H1 (cell line): Measurements from ENCODE around the gene NR0B1. TPM values are rescaled to one million over a fixed set of nuclear protein-coding genes. Genes with fewer than 3 reads are reported as not detected.

Experiments
- CTCF ChIA-PET: fragments of 300-600 bp; sonication (Branson Sonifier 250); formaldehyde crosslinking; loops from one replicate; lab custom pipeline; 2021; ENCODE audit not compliant: partially characterized antibody; lab: Charles Lee
- POLR2A ChIA-PET: fragments of 300-600 bp; sonication (Branson Sonifier 250); formaldehyde crosslinking; loops from one replicate; lab custom pipeline; 2021; ENCODE audit warnings: inconsistent platforms; ENCODE audit not compliant: partially characterized antibody; lab: Charles Lee
- DNase-seq, 2 experiments: peaks; one replicate each; pipeline versions ENCODE4 v3.0.0 to v3.0.0-alpha.2; 2010 to 2022; ENCODE audit warnings: low spot score in 2 of 2, low read depth in 1 of 2, mixed read lengths in 1 of 2
- FAIRE-seq: peaks from 2 replicates; lab custom pipeline; 2011; peaks lifted over from hg19 to GRCh38; lab: Jason Lieb, UNC
- H2AFZ ChIP-seq: 2 replicates; pipeline ENCODE4 v1.8.1; 2012; ENCODE audit warnings: low read length, inconsistent platforms
- H2AK5ac ChIP-seq: 2 replicates; pipeline ENCODE4 v1.6.1; 2013; ENCODE audit warnings: low read depth, low read length
- H2BK120ac ChIP-seq: replicated peaks from 2 replicates; pipeline ENCODE3; 2013; ENCODE audit warnings: low read depth, low read length, inconsistent platforms
- H2BK12ac ChIP-seq: 2 replicates; pipeline ENCODE4 v1.6.1; 2013; ENCODE audit warnings: low read depth, low read length
- H2BK15ac ChIP-seq: 2 replicates; pipeline ENCODE4 v1.6.1; 2013; ENCODE audit warnings: low read length
- H2BK20ac ChIP-seq: 2 replicates; pipeline ENCODE4 v1.6.1; 2013; ENCODE audit warnings: low read length
- H2BK5ac ChIP-seq: 2 replicates; pipeline ENCODE4 v1.6.1; 2013; ENCODE audit warnings: low read depth, low read length
- H3K14ac ChIP-seq: 2 replicates; pipeline ENCODE4 v1.6.1; 2013; ENCODE audit warnings: inconsistent platforms; ENCODE audit not compliant: insufficient read length
- H3K18ac ChIP-seq: 2 replicates; pipeline ENCODE4 v1.6.1; 2013; ENCODE audit warnings: low read length; ENCODE audit errors: extremely low read depth
- H3K23ac ChIP-seq: 2 replicates; pipeline ENCODE4 v1.6.1; 2013; ENCODE audit warnings: inconsistent platforms; ENCODE audit not compliant: insufficient read length
- H3K23me2 ChIP-seq: 2 replicates; pipeline ENCODE4 v1.6.1; 2013; ENCODE audit warnings: low read depth, low read length
- H3K27ac ChIP-seq: 2 replicates; pipeline ENCODE4 v1.6.1; 2011; ENCODE audit warnings: low read depth, low read length, inconsistent platforms
- H3K27me3 ChIP-seq, 4 experiments: replicated peaks in 1 of 4; 1 replicate in 1 of 4; 2 replicates in 3 of 4; pipeline versions ENCODE4 v1.6.1 to v1.8.1; 2011 to 2013; ENCODE audit warnings: low read length in 3 of 4, mild to moderate bottlenecking in 3 of 4, inconsistent platforms in 2 of 4, mixed read lengths in 2 of 4, moderate library complexity in 1 of 4; ENCODE audit not compliant: control insufficient read depth in 3 of 4, insufficient read depth in 3 of 4; ENCODE audit errors: extremely low read depth in 1 of 4
- H3K36me3 ChIP-seq, 4 experiments: 2 replicates each; pipeline versions ENCODE4 v1.6.1 to v1.8.1; 2011 to 2013; ENCODE audit warnings: mild to moderate bottlenecking in 4 of 4, low read length in 3 of 4, moderate library complexity in 2 of 4, control low read depth in 1 of 4, inconsistent platforms in 1 of 4; ENCODE audit not compliant: insufficient read depth in 4 of 4, control insufficient read depth in 2 of 4
- H3K4ac ChIP-seq: replicated peaks from 2 replicates; pipeline ENCODE3; 2013; ENCODE audit warnings: low read length, low read depth, mixed read lengths, inconsistent platforms; ENCODE audit not compliant: insufficient read length
- H3K4me1 ChIP-seq, 4 experiments: replicated peaks in 1 of 4; 1 replicate in 1 of 4; 2 replicates in 3 of 4; pipeline versions ENCODE4 v1.6.1 to v1.8.1; 2011 to 2013; ENCODE audit warnings: low read length in 3 of 4, inconsistent platforms in 2 of 4, mixed read lengths in 1 of 4; ENCODE audit not compliant: insufficient read depth in 4 of 4, control insufficient read depth in 3 of 4
- H3K4me2 ChIP-seq, 2 experiments: 2 replicates each; pipeline versions ENCODE4 v1.6.1 to v1.8.1; 2011 to 2013; ENCODE audit warnings: low read depth in 2 of 2, low read length in 2 of 2, control low read depth in 1 of 2, inconsistent platforms in 1 of 2, mild to moderate bottlenecking in 1 of 2; ENCODE audit not compliant: insufficient read depth in 1 of 2
- H3K4me3 ChIP-seq, 4 experiments: fragments of 200-600, 300-600 bp in 1 of 4; sonication (generic), shearing (Covaris generic), sonication (Bioruptor Twin) in 1 of 4; 2 replicates each; pipeline versions ENCODE4 v1.5.1 to v1.8.1; 2011 to 2016; ENCODE audit warnings: low read length in 4 of 4, low read depth in 3 of 4, control low read depth in 2 of 4, inconsistent platforms in 2 of 4, mild to moderate bottlenecking in 2 of 4, mixed read lengths in 1 of 4, moderate library complexity in 1 of 4; ENCODE audit not compliant: insufficient read depth in 2 of 4; ENCODE audit errors: extremely low read depth in 1 of 4
- H3K56ac ChIP-seq: replicated peaks from 2 replicates; pipeline ENCODE3; 2013; ENCODE audit warnings: low read depth, mild to moderate bottlenecking, mixed read lengths, low read length, inconsistent platforms; ENCODE audit not compliant: insufficient read length
- H3K79me1 ChIP-seq: 2 replicates; pipeline ENCODE4 v1.6.1; 2013; ENCODE audit warnings: low read depth, low read length, control low read depth
- H3K79me2 ChIP-seq, 2 experiments: 2 replicates each; pipeline versions ENCODE4 v1.6.1 to v1.8.1; 2012 to 2013; ENCODE audit warnings: low read length in 2 of 2, mild to moderate bottlenecking in 2 of 2, inconsistent platforms in 1 of 2; ENCODE audit not compliant: insufficient read depth in 2 of 2, control insufficient read depth in 1 of 2
- H3K9ac ChIP-seq, 4 experiments: replicated peaks in 1 of 4; 1 replicate in 1 of 4; 2 replicates in 3 of 4; pipeline versions ENCODE4 v1.6.1 to v1.8.1; 2011 to 2013; ENCODE audit warnings: low read depth in 3 of 4, low read length in 3 of 4, control low read depth in 2 of 4, mild to moderate bottlenecking in 2 of 4, moderate library complexity in 2 of 4, inconsistent platforms in 1 of 4; ENCODE audit errors: extremely low read depth in 1 of 4
- H3K9me3 ChIP-seq, 2 experiments: 2 replicates each; pipeline versions ENCODE4 v1.6.1 to v1.8.1; 2012 to 2013; ENCODE audit warnings: mild to moderate bottlenecking in 2 of 2, moderate library complexity in 2 of 2, control low read depth in 1 of 2, inconsistent platforms in 1 of 2, low read depth in 1 of 2, low read length in 1 of 2, mixed read lengths in 1 of 2; ENCODE audit not compliant: insufficient read depth in 2 of 2
- H4K20me1 ChIP-seq, 2 experiments: replicated peaks in 1 of 2; 2 replicates each; pipeline versions ENCODE3 to v1.8.1; 2011 to 2013; ENCODE audit warnings: inconsistent platforms in 2 of 2, low read length in 2 of 2, mild to moderate bottlenecking in 1 of 2; ENCODE audit not compliant: insufficient read depth in 2 of 2, control insufficient read depth in 1 of 2
- H4K5ac ChIP-seq: 2 replicates; pipeline ENCODE4 v1.6.1; 2013; ENCODE audit warnings: low read length, low read depth, mixed read lengths, inconsistent platforms; ENCODE audit not compliant: insufficient read length
- H4K8ac ChIP-seq: 2 replicates; pipeline ENCODE4 v1.8.0; 2013; ENCODE audit warnings: mild to moderate bottlenecking, moderate library complexity, low read length, inconsistent platforms; ENCODE audit not compliant: insufficient read depth; ENCODE audit errors: extremely low read depth
- H4K91ac ChIP-seq: replicated peaks from 2 replicates; pipeline ENCODE3; 2013; ENCODE audit warnings: low read length, mixed read lengths, inconsistent platforms; ENCODE audit not compliant: insufficient read length
- ATF2 ChIP-seq: IDR thresholded peaks from 2 replicates; pipeline ENCODE4 v1.6.1; 2012; ENCODE audit warnings: low read length, inconsistent platforms
- ATF3 ChIP-seq: IDR thresholded peaks from 2 replicates; pipeline ENCODE4 v1.6.1; 2011; ENCODE audit warnings: low read depth, mild to moderate bottlenecking, low read length; ENCODE audit not compliant: insufficient read depth
- BACH1 ChIP-seq: IDR thresholded peaks from 2 replicates; pipeline ENCODE4 v1.6.1; 2012; ENCODE audit warnings: low read length, improper control_type of control experiment
- EZH2 ChIP-seq: fragments of 200-600 bp; sonication (generic); IDR thresholded peaks from 2 replicates; pipeline ENCODE4 v1.7.1; 2012; ENCODE audit warnings: low read depth, mild to moderate bottlenecking, moderate library complexity, low read length, inconsistent platforms; ENCODE audit not compliant: severe bottlenecking
- KDM4A ChIP-seq: IDR thresholded peaks from one replicate; pipeline ENCODE4 v1.7.1; 2012; ENCODE audit warnings: low read depth, mild to moderate bottlenecking, moderate library complexity, low read length, inconsistent platforms; ENCODE audit not compliant: severe bottlenecking
- SAP30 ChIP-seq: fragments of 300-600 bp; sonication (generic); IDR thresholded peaks from 2 replicates; pipeline ENCODE4 v1.7.1; 2012; ENCODE audit warnings: low read length, moderate library complexity, mild to moderate bottlenecking, inconsistent platforms; ENCODE audit not compliant: insufficient read depth, insufficient replicate concordance
- SIN3A ChIP-seq, 2 experiments: IDR thresholded peaks in 1 of 2; conservative IDR thresholded peaks in 1 of 2; 2 replicates each; pipeline ENCODE4 v1.6.1; 2011 to 2012; ENCODE audit warnings: low read length in 2 of 2, improper control_type of control experiment in 1 of 2, low read depth in 1 of 2, mild to moderate bottlenecking in 1 of 2
- SRF ChIP-seq: IDR thresholded peaks from 2 replicates; pipeline ENCODE4 v1.6.1; 2011; ENCODE audit warnings: mild to moderate bottlenecking, low read depth, low read length, moderate library complexity
- WGBS, 2 experiments: shearing (Covaris generic) in 1 of 2; methylation state at CpG; one replicate each; pipeline versions ENCODE4 v1.1.6 to v1.1.7; 2013 to 2015; ENCODE audit warnings: low lambda C conversion rate in 2 of 2, mixed read lengths in 2 of 2, inconsistent platforms in 1 of 2, low coverage in 1 of 2, missing lambda C conversion rate in 1 of 2; ENCODE audit not compliant: insufficient replicate concordance in 2 of 2, insufficient coverage in 1 of 2, insufficient read length in 1 of 2; ENCODE audit errors: extremely low coverage in 1 of 2, missing lambda C conversion rate in 1 of 2; 5-methylcytosine and 5-hydroxymethylcytosine counted together
- polyA plus RNA-seq, 7 experiments: library from polyadenylated mRNA; depleted of rRNA in 3 of 7; stranded (reverse) in 5 of 7; unstranded in 2 of 7; fragments of >200 nt in 5 of 7; fragments of 200-250 nt in 2 of 7; gene quantifications; 1 replicate in 5 of 7; 2 replicates in 1 of 7; 4 replicates in 1 of 7; pipeline versions ENCODE4 v1.2.1 to v1.2.3, GENCODE V29; 2011 to 2013; ENCODE audit warnings: missing spikeins in 2 of 7, mixed read lengths in 2 of 7
- total RNA-seq: library from RNA; stranded (reverse); fragmentation: NEBNext Ultra II Directional; extraction: Animal tissue kit (Norgen Biotek cat#: 25700); gene quantifications from 2 replicates; pipeline ENCODE4 v1.2.1, GENCODE V29; 2021

NR0B1 gene
- total and polyA plus RNA-seq, 2 of the 8 experiments (the other 6 are each of a cell fraction or from before 2014, with no cell fraction given): 0.24 to 0.26 TPM

- TF ChIP-seq EZH2 (no peak), SRF (no peak), KDM4A (no peak), BACH1 (no peak), SAP30 (no peak), SIN3A (conservative IDR thresholded peaks at IDR 0.05 in 1 of 2, IDR thresholded peaks at IDR 0.05 in 1 of 2; ENCODE audit: low read depth in 1 of 2, low read length in 2 of 2) (no peak), ATF2 (no peak), ATF3 (no peak)
- TF ChIP-seq, all 59 proteins: peak for 0
- Histone ChIP-seq H2BK5ac (no peak overlapping the region), H3K27ac (no peak overlapping the region), H3K23ac (no peak overlapping the region), H3K23me2 (no peaks in the 10 kb centered on the region), H3K4me1 (peaks cover 0 to 5% (median 2%) of the 10 kb centered on the region in 4 experiments; a peak in 4 of 7 replicates), H2BK20ac (no peak overlapping the region), H4K5ac (no peak overlapping the region), H3K56ac (no peak overlapping the region), H3K36me3 (no peaks in the 10 kb centered on the region), H3K4me2 (no peak overlapping the region), H2AK5ac (no peak overlapping the region), H3K79me1 (no peaks in the 10 kb centered on the region), H3K27me3 (peaks cover 0 to 1% (median under 1%) of the 10 kb centered on the region in 4 experiments; a peak in 2 of 7 replicates), H4K91ac (no peak overlapping the region), H3K4me3 (no peak overlapping the region), H3K4ac (no peak overlapping the region), H3K79me2 (no peaks in the 10 kb centered on the region), H4K20me1 (peaks cover 0 to 1% of the 10 kb centered on the region in 2 experiments), H2BK15ac (no peak overlapping the region), H2BK120ac (no peak overlapping the region), H3K14ac (no peak overlapping the region), H2AFZ (no peak overlapping the region), H4K8ac (no peak overlapping the region), H3K18ac (no peak overlapping the region), H2BK12ac (no peak overlapping the region), H3K9ac (no peak overlapping the region), H3K9me3 (no peaks in the 10 kb centered on the region)
- WGBS, 2 experiments: 51% methylated on average over 5 of the region's 5 CpGs; no CpG with 5 or more reads in 1 of the 2 experiments
- FAIRE-seq (no peak), DNase-seq (no peak)
- CTCF ChIA-PET: interaction anchor here (0.9 kb wide), 1 partner anchor 199 kb away, joined by 3 read pairs; no protein-coding TSS in a partner anchor
- POLR2A ChIA-PET: no interaction called here
Measured at GRCh38 chrX:30301963-30302362, 7.2 kb downstream of the NR0B1 start.
